SU-DHL-6 (cell line): ENCODE measurements around the gene SNX1.

Experiments used
- EZH2phosphoT487 ChIP-seq: fragments of 200-600 bp; sonication (generic), shearing (Covaris generic); conservative IDR thresholded peaks from 2 replicates; pipeline ENCODE4 v1.6.1; 2018; ENCODE audit warnings: mild to moderate bottlenecking, antibody characterized with exemption, low read length, moderate library complexity, mixed read lengths
- TF ChIP-seq, protein P1 (sequence below): fragments of 200-600 bp; sonication (generic); IDR thresholded peaks from one replicate; pipeline ENCODE4 v1.5.1; 2017; ENCODE audit warnings: antibody characterized with exemption, mild to moderate bottlenecking, low read length, moderate library complexity; ENCODE audit not compliant: insufficient read depth, poor library complexity, severe bottlenecking

DNA sequence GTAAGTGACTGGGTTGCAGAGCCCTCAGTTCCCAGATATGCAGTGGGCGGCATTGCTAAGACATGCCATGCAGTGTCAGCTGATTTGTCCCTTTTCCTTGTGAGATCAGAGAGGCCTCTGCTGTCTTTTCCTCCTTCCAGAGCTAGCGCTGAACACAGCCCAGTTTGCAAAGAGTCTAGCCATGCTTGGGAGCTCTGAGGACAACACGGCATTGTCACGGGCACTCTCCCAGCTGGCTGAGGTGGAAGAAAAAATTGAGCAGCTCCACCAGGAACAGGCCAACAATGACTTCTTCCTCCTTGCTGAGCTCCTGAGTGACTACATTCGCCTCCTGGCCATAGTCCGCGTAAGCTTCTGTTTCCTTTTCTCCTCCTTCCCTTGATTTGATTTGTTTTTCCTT is 35.8 kb downstream of the SNX1 start:
- TF ChIP-seq, protein P1, sequence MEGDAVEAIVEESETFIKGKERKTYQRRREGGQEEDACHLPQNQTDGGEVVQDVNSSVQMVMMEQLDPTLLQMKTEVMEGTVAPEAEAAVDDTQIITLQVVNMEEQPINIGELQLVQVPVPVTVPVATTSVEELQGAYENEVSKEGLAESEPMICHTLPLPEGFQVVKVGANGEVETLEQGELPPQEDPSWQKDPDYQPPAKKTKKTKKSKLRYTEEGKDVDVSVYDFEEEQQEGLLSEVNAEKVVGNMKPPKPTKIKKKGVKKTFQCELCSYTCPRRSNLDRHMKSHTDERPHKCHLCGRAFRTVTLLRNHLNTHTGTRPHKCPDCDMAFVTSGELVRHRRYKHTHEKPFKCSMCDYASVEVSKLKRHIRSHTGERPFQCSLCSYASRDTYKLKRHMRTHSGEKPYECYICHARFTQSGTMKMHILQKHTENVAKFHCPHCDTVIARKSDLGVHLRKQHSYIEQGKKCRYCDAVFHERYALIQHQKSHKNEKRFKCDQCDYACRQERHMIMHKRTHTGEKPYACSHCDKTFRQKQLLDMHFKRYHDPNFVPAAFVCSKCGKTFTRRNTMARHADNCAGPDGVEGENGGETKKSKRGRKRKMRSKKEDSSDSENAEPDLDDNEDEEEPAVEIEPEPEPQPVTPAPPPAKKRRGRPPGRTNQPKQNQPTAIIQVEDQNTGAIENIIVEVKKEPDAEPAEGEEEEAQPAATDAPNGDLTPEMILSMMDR, result no peak
- TF ChIP-seq EZH2phosphoT487, result no peak
